ENCODE data around the gene RNF41.

Gene RNF41

DNA sequence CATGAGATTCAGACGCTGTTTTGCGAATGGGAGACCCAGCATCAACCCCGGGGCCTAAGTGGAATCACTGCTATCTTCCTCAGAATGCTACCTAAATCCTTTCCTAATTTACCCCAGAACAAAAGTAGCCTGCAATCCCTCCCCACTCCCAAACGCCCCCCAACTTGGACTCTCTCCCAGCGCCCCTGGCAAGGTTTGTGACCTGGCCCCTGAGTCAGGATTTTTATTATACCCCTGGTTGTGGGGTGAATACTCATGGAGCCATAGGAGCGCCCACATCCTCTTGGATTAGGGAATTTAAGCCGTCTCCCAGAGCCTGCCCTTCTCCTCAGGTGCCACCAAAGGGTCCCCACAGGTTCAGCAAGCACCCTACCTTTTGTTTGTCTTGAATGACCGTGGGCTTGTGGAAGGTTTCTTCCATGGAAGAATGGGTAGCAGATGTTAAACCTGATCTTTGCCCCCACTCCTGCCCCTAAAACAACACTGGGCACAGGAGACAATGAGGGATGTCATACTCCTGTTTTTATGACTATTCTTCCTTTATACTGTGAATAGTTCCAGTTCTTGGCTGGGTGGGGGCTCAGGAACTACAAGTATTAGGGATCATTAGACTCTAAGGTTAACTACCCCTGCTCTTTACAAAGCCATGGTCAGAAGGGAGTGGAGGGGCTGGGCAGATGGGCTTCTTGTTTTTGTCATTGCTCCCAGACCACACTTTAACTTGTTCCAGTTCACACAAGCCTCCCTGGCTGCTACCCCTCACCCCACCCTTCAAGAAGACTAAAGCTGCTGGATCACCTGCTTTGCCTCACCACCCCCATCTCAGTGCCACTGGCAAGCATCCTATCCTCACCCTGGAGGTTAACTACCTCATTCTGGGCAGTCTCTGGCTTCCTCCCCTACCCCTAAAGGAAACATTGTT, 68.7 kb downstream of the RNF41 start:
- no peak for DNase-seq (ENCODE audit: low read depth)

Measured in stimulated activated CD8-positive, alpha-beta memory T cell treated with anti-CD3 and anti-CD28 coated beads, Interleukin-12 subunit alpha, Interleukin-12 subunit beta, amount 100 ng/mL, for 4 hours (primary cell).